ENCODE results near the gene SIRT7.

Gene SIRT7

DNA sequence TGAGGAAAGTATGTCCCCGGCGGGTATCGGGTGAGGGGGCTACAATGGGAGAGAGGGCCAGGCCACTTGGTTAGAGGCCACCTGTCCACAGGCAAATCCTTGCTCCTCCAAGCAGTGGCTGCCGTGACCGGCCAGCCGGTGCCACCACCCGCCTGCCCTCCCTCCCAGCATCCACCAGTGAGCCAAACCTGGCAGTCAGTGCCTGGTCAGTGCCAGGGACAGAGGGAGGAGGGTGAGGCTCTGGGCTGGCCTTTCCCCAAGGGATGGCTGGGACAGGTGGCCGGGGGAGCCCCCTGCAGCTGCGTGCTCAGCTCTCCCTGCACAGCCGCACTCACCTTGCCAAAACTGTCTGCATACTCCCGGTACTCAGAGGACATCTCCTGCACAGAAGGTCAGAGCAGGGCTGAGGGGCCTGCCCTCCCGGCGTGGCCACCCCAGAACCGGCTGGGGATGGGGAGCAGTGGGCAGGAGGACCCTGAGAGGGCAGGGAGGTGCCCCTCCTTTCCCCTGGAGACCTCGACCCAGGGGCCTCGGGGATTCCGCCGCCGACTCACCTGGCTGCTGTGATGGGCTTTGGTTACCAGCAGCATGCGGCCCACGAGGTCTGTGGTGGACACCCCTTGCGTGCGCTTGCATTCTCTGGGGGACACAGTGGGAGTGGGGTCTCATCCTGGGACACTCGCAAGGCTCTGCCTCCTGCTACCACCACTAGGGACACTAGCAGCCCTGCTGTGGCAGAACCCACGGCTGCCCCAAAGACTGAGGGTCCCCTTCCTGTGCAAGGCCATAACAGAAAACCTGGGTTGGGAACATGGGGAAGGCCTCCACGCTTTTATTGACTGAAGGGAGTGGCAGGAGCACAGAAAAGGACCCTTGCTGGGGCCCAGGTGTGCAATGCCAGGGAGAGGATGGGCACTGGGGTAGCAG lies 10.5 kb downstream of the SIRT7 start:
- DNase-seq, result no peak

GRCh38 chr17:81906476-81907218 lies 11.3 kb downstream of the SIRT7 start:
- no peak for DNase-seq

DNA sequence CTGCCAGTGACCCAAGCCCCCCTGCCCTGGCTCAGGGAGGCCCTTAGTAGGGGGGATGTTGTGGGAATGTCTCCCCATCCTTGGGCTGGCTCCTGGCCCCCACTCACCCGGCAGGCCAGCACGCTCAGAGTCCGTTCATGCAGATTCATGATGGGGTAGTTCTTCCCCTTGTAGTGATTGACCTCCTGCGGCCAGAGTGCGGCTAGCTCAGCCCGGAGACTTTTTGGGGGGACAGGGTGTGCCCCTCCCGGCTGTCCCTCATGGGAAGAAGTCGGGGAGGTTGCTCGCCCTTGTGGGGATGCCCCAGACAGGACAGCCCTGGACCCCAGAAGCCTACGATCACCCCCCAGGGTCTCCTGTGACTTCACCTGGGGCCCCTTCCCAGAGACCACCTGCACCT lies 12.0 kb downstream of the SIRT7 start:
- DNase-seq, result no peak

DNA sequence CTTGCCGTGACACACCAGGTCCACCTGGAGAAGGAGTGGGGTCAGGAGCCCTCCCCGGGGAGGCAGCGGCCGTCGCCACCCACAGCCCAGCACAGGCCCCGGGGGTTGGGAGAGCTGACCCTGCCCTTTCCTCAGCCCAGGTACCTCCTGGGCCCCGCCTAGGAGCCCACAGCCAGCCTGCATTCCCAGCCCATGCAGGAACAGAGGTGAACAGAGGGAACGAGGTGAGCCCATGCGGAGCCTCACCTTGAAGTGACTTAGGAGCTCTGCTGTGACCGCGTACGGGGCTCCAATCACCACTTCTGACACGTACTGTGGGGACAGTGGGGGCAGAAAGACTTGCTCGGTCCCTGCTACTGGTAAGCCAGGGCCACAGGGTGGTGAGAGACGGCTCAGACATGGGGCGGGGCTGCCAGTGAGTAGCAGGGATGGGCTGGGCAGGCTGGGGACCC lies 12.5 kb downstream of the SIRT7 start:
- no peak for DNase-seq

DNA sequence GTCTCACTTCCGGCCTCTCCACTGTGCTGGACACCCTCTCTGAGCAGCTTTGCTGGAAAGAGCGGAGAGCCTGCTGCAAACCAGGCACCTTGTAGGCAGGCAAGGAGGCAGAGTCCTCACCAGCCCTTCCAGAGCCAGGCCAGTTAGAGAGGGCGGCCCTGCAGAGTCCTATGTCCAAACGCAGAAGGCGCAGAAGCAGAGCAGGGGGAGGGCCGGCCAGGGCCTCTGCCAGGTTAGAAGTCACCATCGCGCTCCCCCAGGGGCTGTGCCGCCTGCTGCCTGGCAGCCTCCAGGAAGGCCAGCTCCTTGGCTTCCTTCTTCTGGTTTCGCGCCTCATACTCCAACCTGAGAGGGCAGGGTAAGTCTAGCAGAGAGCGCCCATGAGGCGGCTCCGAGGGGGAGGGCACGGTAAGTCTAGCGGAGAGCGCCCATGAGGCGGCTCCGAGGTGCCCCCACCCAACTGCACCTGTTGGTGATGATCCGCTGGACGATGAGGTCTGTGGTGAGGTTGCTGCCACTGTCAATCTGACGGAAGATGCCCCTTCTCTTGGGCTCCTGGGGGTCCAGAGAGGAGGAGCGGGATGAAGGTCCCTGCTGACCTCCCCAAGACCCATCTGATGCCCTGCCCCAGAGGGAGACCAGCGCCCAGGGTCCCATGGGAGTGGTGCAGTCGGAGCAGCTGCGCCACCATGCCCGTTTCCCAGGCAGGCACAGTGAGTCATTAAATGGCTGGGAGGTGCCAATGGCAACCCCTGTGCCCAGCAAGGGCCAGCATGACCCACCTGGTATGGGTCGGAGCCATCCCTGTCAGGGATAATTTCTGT lies 13.2 kb downstream of the SIRT7 start:
- no peak for DNase-seq

- no peak for DNase-seq
Measured at GRCh38 chr17:81903896-81904599, 13.9 kb downstream of the SIRT7 start.

- no peak for DNase-seq
Measured at GRCh38 chr17:81903415-81903831, 14.6 kb downstream of the SIRT7 start.

- DNase-seq, result no peak
Measured at GRCh38 chr17:81902653-81903414, 15.1 kb downstream of the SIRT7 start.

DNA sequence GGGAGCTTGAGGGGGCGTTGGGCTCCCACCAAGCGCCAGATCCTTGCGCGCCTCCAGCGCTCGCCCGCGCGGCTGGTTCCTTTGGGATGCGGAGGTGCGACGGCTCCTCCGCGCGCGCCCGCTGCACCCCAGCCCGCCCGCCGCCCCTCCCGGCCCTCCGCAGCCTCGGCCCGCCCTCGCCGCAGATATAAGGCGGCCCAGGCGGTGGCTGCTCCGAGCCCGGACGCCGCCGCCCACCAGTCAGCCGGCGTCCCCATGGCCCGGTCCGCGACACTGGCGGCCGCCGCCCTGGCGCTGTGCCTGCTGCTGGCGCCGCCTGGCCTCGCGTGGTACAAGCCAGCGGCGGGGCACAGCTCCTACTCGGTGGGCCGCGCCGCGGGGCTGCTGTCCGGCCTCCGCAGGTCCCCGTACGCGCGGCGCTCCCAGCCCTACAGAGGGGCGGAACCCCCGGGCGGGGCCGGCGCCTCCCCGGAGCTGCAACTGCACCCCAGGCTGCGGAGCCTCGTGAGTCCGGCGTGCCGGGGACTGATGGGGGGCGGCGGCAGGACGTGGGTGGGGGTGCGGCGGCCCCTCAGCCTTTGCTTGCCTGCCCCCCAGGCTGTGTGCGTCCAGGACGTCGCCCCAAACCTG lies 15.8 kb downstream of the SIRT7 start, which contains the start of gene NPB:
Gene NPB, plus strand, starts transcription at position 216 of the 630 bp plus-strand sequence. Its CDS starts 40 bp downstream, at position 256.
- peak in 5 of 58 donors; percentile 15 to 43 (median 22) for DNase-seq

DNA sequence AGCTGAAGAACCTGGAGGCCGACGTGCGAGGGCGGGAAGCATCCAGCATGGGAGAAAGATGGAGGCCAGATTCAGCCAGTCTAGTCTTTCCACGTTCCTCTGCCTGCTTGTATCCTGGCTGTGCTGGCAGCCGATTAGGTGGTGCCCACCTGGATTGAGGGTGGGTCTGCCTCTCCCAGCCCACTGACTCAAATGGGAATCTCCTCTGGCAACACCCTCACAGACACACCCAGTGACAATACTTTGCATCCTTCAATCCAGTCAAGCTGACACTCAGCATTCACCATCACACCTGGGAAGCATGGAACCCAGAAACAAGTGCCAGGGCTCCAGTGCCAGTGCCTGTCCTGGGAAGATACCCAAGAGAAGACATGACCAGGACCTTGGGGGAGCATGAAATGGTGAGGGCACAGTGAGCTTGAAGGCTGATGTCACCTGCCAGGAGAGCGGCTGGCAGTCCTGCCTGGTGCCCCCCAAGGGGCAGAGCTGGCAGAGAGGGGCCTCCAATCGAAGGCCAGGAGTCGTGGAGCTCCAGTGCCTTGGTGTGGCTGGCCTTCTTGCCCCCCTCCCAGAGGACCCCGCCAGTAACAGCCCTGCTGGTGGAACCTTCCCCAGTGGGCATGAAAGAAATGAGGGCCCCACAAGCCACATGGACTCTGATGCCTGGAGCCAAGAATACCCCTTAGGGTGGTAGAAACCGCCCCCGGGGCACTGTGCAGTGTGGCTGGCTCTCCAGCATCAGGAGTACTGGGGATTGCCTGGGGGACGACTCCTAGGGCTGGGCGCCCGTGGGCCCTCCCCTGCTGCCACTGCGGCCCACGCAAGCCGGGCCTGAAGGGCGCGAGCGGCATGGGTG lies 16.6 kb downstream of the SIRT7 start:
- DNase-seq, result no peak

DNA sequence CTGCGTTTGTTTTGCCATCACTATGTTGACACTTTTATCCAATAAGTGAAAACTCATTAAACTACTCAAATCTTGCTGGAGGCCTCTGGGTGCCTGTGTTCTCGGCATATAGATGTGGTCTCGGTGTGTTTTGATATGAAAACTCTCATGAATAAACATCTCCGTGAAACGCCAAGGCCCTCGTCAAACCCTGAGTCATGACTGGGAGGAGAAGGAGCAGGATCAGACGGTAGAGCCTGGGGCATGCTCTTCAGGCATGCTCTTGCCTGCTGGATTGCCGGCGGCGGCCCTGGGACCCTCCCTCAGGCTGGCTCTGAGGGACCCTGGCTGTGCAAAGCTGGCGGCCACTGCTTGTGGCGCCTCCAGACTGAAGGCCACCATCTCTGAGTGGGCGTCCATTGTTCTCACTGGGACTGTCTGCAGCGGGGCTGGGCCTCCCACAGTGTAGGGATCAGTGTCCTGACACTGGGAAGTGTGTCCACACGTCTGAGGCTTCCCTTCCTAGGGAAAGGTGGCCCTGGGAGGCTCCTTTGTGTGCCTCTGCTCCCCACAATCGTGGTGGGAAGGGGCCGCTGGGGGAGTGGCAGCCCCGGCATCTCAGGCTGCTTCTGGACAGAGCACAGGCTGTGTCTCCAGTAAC lies 17.7 kb downstream of the SIRT7 start:
- no peak for DNase-seq

GRCh38 chr17:81899514-81900166 lies 18.3 kb downstream of the SIRT7 start:
- no peak for DNase-seq

- no peak for DNase-seq
Measured at GRCh38 chr17:81898885-81899284, 19.1 kb downstream of the SIRT7 start.

- peak in 11 of 58 donors; percentile 18 to 69 (median 28) for DNase-seq
Measured at GRCh38 chr17:81898029-81898866, 19.7 kb downstream of the SIRT7 start.

DNA sequence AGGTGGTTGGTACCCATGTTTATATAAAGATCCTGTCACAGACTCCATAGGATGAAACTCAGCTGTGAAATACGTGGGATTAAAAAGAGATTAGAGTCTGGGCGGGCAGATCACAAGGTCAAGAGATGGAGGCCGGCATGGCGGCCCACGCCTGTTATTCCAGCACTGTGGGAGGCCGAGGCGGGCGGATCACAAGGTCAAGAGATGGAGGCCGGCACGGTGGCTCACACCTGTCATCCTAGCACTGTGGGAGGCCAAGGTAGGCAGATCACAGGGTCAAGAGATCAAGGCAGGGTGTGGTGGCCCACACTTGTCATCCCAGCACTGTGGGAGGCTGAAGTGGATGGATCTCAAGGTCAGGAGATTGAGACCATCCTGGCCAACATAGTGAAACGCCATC lies 22.6 kb downstream of the SIRT7 start:
- DNase-seq, result no peak

- DNase-seq, result no peak
Measured at GRCh38 chr17:81891303-81891552, 26.7 kb downstream of the SIRT7 start.
